GM21423 (cell line): Measurements from ENCODE around the gene FZD4.
"Not testable (repeated sequence)": the region's sequence is repeated elsewhere in the genome, so short reads cannot be mapped to it uniquely, and the experiment has no call there.

ENCODE experiments used
- ATAC-seq: cut with Tn5 transposase; IDR thresholded peaks from one replicate; pipeline ENCODE4 v1.9.1; 2021; ENCODE audit warnings: mild to moderate bottlenecking, moderate library complexity; ENCODE audit not compliant: unreplicated experiment

FZD4 gene

GRCh38 chr11:86977441-86978050, 22.4 kb upstream of the FZD4 start:
- ATAC-seq, result no peak

GRCh38 chr11:86972734-86973133, 17.5 kb upstream of the FZD4 start:
- no peak for ATAC-seq

GRCh38 chr11:86969258-86969657, 14.1 kb upstream of the FZD4 start:
- no peak for ATAC-seq

- ATAC-seq, result not testable (repeated sequence)
Observed at GRCh38 chr11:86967601-86968000, 12.4 kb upstream of the FZD4 start.

- no peak for ATAC-seq
Observed at GRCh38 chr11:86957976-86958646, 2.9 kb upstream of the FZD4 start.

GRCh38 chr11:86956905-86957195, 1.7 kb upstream of the FZD4 start:
- ATAC-seq, result no peak

- no peak for ATAC-seq
Observed at GRCh38 chr11:86955111-86955360, 159 bp downstream of the FZD4 start.

- no peak for ATAC-seq
Observed at GRCh38 chr11:86954269-86955110, 705 bp downstream of the FZD4 start.

GRCh38 chr11:86952221-86952875, 2.8 kb downstream of the FZD4 start:
- ATAC-seq, result no peak

- no peak for ATAC-seq
Observed at GRCh38 chr11:86951706-86952105, 3.5 kb downstream of the FZD4 start.

- ATAC-seq, result no peak
Observed at GRCh38 chr11:86950661-86950995, 4.6 kb downstream of the FZD4 start.

GRCh38 chr11:86949995-86950660, 5.1 kb downstream of the FZD4 start:
- no peak for ATAC-seq

- ATAC-seq, result no peak
Observed at GRCh38 chr11:86948733-86949132, 6.5 kb downstream of the FZD4 start.

GRCh38 chr11:86947541-86947940, 7.7 kb downstream of the FZD4 start:
- no peak for ATAC-seq

- not testable (repeated sequence) for ATAC-seq
Observed at GRCh38 chr11:86943505-86943904, 11.7 kb downstream of the FZD4 start.

- ATAC-seq, result no peak
Observed at GRCh38 chr11:86941871-86942599, 13.2 kb downstream of the FZD4 start.

GRCh38 chr11:86941077-86941870, 13.9 kb downstream of the FZD4 start:
- no peak for ATAC-seq

GRCh38 chr11:86940122-86940777, 14.9 kb downstream of the FZD4 start:
- no peak for ATAC-seq
